GM15510 (cell line): ENCODE measurements around the gene RIN3.

Source experiments
- POLR2A ChIP-seq: IDR thresholded peaks from 3 replicates; pipeline ENCODE4 v1.6.1; 2011; ENCODE audit warnings: borderline replicate concordance; ENCODE audit not compliant: insufficient read length; ENCODE audit errors: extremely low read depth

Gene RIN3

DNA sequence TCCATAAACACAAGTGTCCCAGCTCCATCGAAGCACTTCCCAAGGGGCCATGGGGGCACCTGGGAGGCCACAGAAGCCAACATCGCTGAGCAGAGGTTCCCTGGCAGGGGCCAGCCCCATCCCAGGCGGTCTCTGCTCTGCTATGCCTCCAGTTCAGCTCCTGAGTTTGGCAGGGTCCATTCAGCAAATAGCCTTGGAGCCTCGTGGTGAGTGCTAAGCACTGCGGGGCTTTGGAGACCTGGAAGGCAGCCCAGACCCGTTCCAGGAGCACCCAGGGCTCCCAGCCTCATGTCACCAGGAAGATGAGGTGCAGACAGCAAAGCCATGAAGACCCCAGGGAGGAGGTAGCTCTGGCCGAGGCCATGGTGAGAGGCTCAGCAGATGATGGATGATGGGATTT, 125.3 kb downstream of the RIN3 start:
- TF ChIP-seq POLR2A = no peak

- TF ChIP-seq POLR2A = no peak
Measured at GRCh38 chr14:92641306-92641705, 127.7 kb downstream of the RIN3 start.

- TF ChIP-seq POLR2A = no peak
Measured at GRCh38 chr14:92644171-92644969, 130.8 kb downstream of the RIN3 start.

DNA sequence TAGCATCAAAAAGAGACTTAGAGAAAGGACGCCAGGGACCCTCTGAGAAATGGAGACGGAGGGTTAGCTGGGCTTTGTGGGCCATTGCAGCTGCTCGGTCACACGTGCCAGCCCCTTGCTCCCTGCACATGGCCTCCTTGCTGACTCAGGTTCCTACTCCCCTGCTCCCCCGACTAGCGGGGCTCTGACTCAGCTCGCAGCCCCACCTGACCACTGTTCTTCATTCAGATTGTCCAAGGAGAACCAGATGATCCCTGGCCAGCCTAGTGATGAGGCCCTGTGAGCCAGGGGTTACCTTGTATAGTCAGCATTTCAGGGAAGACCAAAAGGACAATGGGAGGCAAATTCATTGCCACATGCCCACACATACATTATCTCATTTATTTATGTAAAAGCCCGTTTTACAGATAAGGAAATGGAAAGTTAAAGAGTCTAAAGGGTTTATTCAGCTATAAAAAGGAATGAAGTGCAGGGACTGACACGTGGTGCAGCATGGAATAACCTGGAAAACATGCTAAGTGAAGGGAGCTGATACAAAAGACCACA, 131.5 kb downstream of the RIN3 start:
- no peak for TF ChIP-seq POLR2A

- no peak for TF ChIP-seq POLR2A
Measured at GRCh38 chr14:92645841-92646478, 132.4 kb downstream of the RIN3 start.

GRCh38 chr14:92646952-92647796, 133.6 kb downstream of the RIN3 start:
- no peak for TF ChIP-seq POLR2A

- TF ChIP-seq POLR2A = no peak
Measured at GRCh38 chr14:92647797-92648279, 134.3 kb downstream of the RIN3 start.

GRCh38 chr14:92649066-92649465, 135.5 kb downstream of the RIN3 start:
- no peak for TF ChIP-seq POLR2A

GRCh38 chr14:92649934-92650545, 136.5 kb downstream of the RIN3 start:
- TF ChIP-seq POLR2A = no peak

- TF ChIP-seq POLR2A = no peak
Measured at GRCh38 chr14:92650581-92651105, 137.1 kb downstream of the RIN3 start.

GRCh38 chr14:92651106-92651757, 137.7 kb downstream of the RIN3 start:
- peak; percentile 30 for TF ChIP-seq POLR2A

DNA sequence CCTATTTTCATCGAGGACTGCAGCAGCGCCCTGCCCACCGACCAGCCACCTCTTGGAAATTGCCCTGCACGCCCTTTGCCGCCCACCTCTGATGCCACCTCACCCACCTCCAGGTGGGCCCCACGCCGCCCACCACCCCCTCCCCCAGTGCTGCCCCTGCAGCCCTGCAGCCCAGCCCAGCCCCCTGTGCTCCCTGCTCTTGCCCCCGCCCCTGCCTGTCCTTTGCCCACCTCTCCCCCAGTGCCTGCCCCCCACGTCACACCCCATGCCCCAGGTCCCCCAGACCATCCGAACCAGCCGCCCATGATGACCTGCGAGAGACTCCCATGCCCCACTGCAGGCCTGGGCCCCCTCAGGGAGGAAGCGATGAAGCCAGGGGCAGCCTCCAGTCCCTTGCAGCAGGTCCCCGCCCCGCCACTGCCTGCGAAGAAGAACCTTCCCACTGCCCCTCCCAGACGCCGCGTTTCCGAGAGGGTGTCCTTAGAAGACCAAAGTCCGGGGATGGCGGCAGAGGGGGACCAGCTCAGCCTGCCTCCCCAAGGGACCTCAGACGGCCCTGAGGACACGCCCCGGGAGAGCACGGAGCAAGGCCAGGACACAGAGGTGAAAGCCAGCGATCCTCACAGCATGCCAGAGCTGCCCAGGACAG, 138.3 kb downstream of the RIN3 start:
- TF ChIP-seq POLR2A = no peak

- TF ChIP-seq POLR2A = no peak
Measured at GRCh38 chr14:92652413-92653151, 139.0 kb downstream of the RIN3 start.

DNA sequence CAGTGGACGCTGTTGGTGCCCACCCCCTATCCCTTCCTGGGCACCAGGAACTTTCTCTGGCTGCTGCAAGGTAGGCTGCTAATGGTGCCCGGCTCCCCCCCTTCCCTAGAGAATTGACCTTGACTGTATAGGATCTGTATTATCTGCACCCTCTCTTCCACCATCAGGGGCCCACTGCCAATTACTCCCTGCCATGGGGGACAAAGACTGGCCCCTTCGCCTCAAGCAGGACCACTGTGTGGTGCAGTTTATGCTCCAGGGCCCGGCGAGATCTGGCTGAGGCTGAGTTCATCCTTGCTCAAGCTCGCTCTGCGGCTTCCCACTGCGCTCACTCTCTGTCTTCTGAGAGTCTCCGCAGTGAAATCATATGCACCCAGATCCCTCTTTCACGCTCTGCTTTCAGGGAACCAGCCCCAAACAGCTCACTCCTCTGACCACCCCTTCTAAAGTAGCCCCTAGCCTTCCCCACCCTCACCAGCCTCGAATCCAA, 139.6 kb downstream of the RIN3 start:
- TF ChIP-seq POLR2A = peak; percentile 15
